ENCODE results near the gene GORASP1. TPM values are rescaled to one million over a fixed set of nuclear protein-coding genes. Genes with fewer than 3 reads are reported as not detected.

Gene GORASP1
- total RNA-seq, 4 donors from 2014 or later = 32.3 to 73.4 (median 47.5) TPM

- no peaks in the 10 kb centered on the region for H3K4me1 ChIP-seq
- no peak for TF ChIP-seq CTCF (IDR thresholded peaks at IDR 0.05)
- TF ChIP-seq POLR2A (IDR thresholded peaks at IDR 0.05) = no peak
- H3K9me3 ChIP-seq = no peaks in the 10 kb centered on the region
- no peak overlapping the region for H3K4me3 ChIP-seq
- H3K27me3 ChIP-seq = no peaks in the 10 kb centered on the region
- no peak overlapping the region for H3K27ac ChIP-seq
- intact Hi-C loops (cut with DNase I; ENCODE audit: low total_unique reads) = no loop called here
- H3K36me3 ChIP-seq = no peaks in the 10 kb centered on the region
- DNase-seq = no peak
Observed at GRCh38 chr3:39134305-39134704, 26.9 kb upstream of the GORASP1 start.

- H3K9me3 ChIP-seq = no peaks in the 10 kb centered on the region
- no peaks in the 10 kb centered on the region for H3K4me1 ChIP-seq
- H3K36me3 ChIP-seq = no peaks in the 10 kb centered on the region
- TF ChIP-seq POLR2A (IDR thresholded peaks at IDR 0.05) (no peak), CTCF (IDR thresholded peaks at IDR 0.05) (no peak)
- no peaks in the 10 kb centered on the region for H3K27me3 ChIP-seq
- no peak for DNase-seq
- intact Hi-C loops (cut with DNase I; ENCODE audit: low total_unique reads) = no loop called here
- H3K4me3 ChIP-seq = no peak overlapping the region
- H3K27ac ChIP-seq = no peak overlapping the region
Observed at GRCh38 chr3:39133822-39134221, 26.4 kb upstream of the GORASP1 start.

GRCh38 chr3:39133093-39133490 lies 25.7 kb upstream of the GORASP1 start:
- no peak for TF ChIP-seq POLR2A (IDR thresholded peaks at IDR 0.05)
- no peak for TF ChIP-seq CTCF (IDR thresholded peaks at IDR 0.05)
- no peak for DNase-seq
- Histone ChIP-seq H3K4me1 (no peaks in the 10 kb centered on the region), H3K36me3 (no peaks in the 10 kb centered on the region), H3K9me3 (no peaks in the 10 kb centered on the region), H3K4me3 (no peak overlapping the region), H3K27ac (no peak overlapping the region), H3K27me3 (no peaks in the 10 kb centered on the region)
- intact Hi-C loops (cut with DNase I; ENCODE audit: low total_unique reads) = no loop called here

- DNase-seq = no peak
- Histone ChIP-seq H3K27me3 (no peaks in the 10 kb centered on the region), H3K4me1 (no peaks in the 10 kb centered on the region), H3K9me3 (no peaks in the 10 kb centered on the region), H3K4me3 (no peak overlapping the region), H3K27ac (peak overlapping the region in 1 of 2 donors; percentile 9), H3K36me3 (no peaks in the 10 kb centered on the region)
- intact Hi-C loops (cut with DNase I; ENCODE audit: low total_unique reads) = no loop called here
- no peak for TF ChIP-seq CTCF (IDR thresholded peaks at IDR 0.05)
- no peak for TF ChIP-seq POLR2A (IDR thresholded peaks at IDR 0.05)
Observed at GRCh38 chr3:39132096-39133092, 25.0 kb upstream of the GORASP1 start.

GRCh38 chr3:39130693-39131265 lies 23.4 kb upstream of the GORASP1 start:
- no peak overlapping the region for H3K27ac ChIP-seq
- intact Hi-C loops (cut with DNase I; ENCODE audit: low total_unique reads) = no loop called here
- DNase-seq = no peak
- TF ChIP-seq POLR2A (IDR thresholded peaks at IDR 0.05) = no peak
- TF ChIP-seq CTCF (IDR thresholded peaks at IDR 0.05) = no peak
- H3K4me3 ChIP-seq = no peak overlapping the region
- H3K36me3 ChIP-seq = no peaks in the 10 kb centered on the region
- no peaks in the 10 kb centered on the region for H3K4me1 ChIP-seq
- no peaks in the 10 kb centered on the region for H3K27me3 ChIP-seq
- no peaks in the 10 kb centered on the region for H3K9me3 ChIP-seq

Measured in uterus (tissue), 4 donors.